ENCODE data around the gene SCRN1. TPM values are rescaled to one million over a fixed set of nuclear protein-coding genes. Genes with fewer than 3 reads are reported as not detected.
"Not testable (repeated sequence)": the region's sequence is repeated elsewhere in the genome, so short reads cannot be mapped to it uniquely, and the experiment has no call there.

Gene SCRN1
- total and polyA plus RNA-seq, 5 experiments from 2014 or later = 8.3 to 17.3 (median 13.7) TPM

- H3K9me3 Mint-ChIP-seq, H3K4me3 Mint-ChIP-seq, H3K27me3 Mint-ChIP-seq, DNase-seq, H3K36me3 Mint-ChIP-seq, POLR2A ChIA-PET, H3K4me1 Mint-ChIP-seq, H3K27ac Mint-ChIP-seq, ATAC-seq: not testable (repeated sequence)
Measured at GRCh38 chr7:29890786-29891185, 98.8 kb downstream of the SCRN1 start.

GRCh38 chr7:29890251-29890650 is 99.3 kb downstream of the SCRN1 start:
- POLR2A ChIA-PET = no interaction called here
- DNase-seq = no peak
- H3K36me3 Mint-ChIP-seq = no peaks in the 10 kb centered on the region
- H3K9me3 Mint-ChIP-seq = no peaks in the 10 kb centered on the region
- peaks cover 0 to under 1% (median 0%) of the 10 kb centered on the region in 4 donors for H3K4me1 Mint-ChIP-seq
- no peak overlapping the region for H3K27ac Mint-ChIP-seq
- ATAC-seq = no peak
- peaks cover 0 to 3% (median 1%) of the 10 kb centered on the region in 5 donors for H3K27me3 Mint-ChIP-seq
- H3K4me3 Mint-ChIP-seq = no peak overlapping the region

DNA sequence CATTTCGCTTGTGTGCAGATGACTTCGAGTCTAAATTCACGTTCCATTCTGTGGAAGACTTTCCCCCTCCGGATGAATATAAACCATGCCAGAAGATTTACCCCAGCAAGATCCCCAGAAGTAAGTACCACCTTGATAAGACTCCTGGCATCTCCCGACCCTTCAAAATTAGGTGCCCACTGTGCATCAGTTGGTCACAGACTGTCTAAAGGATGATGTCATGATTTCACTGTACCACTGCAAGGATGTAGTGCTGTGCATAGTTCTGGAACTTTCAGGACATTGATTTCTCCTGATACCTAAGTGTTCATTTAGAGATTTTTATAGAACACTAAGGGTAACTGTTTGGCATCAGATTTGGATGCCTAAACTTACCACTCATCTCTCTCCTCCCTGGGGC is 100.3 kb downstream of the SCRN1 start:
- no peak overlapping the region for H3K27ac Mint-ChIP-seq
- no peaks in the 10 kb centered on the region for H3K9me3 Mint-ChIP-seq
- POLR2A ChIA-PET = no interaction called here
- DNase-seq (no peak), ATAC-seq (no peak)
- H3K4me3 Mint-ChIP-seq = no peak overlapping the region
- no peaks in the 10 kb centered on the region for H3K36me3 Mint-ChIP-seq
- H3K27me3 Mint-ChIP-seq = peaks cover 0 to 6% (median 1%) of the 10 kb centered on the region in 5 donors
- H3K4me1 Mint-ChIP-seq = peaks cover 0 to 4% (median 2%) of the 10 kb centered on the region in 4 donors

DNA sequence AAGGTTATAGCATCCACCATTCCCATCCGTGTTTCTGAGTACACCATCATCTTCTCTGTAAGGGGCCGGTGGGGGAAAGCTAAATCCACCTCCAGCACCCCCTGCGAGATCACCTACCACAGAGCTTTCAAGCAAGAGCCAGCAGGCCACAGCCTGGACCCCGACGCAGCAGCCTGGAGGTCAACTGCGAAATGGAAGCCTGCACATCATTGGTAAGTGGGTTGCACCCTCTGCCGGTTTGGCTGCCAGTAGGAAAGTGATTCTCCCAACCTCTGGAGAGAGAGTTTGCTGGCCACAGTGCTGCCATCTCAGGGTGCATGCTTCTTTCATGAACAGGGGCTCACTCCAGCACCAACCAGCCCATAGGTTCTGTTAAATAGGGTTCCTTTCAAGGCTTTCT is 101.6 kb downstream of the SCRN1 start:
- Mint-ChIP-seq H3K4me1 (peaks cover 4 to 9% (median 7%) of the 10 kb centered on the region in 4 donors), H3K27ac (no peak overlapping the region), H3K4me3 (no peak overlapping the region), H3K27me3 (peaks cover 0 to 6% (median 1%) of the 10 kb centered on the region in 5 donors), H3K36me3 (no peaks in the 10 kb centered on the region), H3K9me3 (no peaks in the 10 kb centered on the region)
- DNase-seq (no peak), ATAC-seq (no peak)
- POLR2A ChIA-PET = no interaction called here

DNA sequence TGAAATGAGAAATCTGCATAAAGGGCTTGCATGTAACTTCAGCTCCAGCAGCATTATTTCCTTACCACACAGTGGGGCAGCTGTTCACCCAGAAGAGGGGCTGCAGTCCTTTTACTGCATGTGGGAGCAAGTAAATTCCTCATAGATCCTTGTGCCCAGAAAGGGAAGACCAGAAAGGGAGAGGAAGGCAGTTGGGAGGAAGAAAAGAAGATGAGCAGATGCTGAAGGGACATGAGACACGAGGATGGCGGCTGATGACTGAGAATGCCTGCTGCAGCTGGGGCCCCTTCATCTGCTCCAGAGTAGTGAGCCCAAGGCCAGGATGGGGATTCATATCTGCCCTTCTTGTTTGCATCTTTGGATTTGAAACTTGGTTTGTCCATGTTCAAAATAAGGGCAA is 102.8 kb downstream of the SCRN1 start:
- Mint-ChIP-seq H3K27me3 (peaks cover 0 to 6% (median 1%) of the 10 kb centered on the region in 5 donors), H3K4me3 (no peak overlapping the region), H3K27ac (no peak overlapping the region), H3K36me3 (no peaks in the 10 kb centered on the region), H3K9me3 (no peaks in the 10 kb centered on the region), H3K4me1 (peaks cover 6 to 18% (median 17%) of the 10 kb centered on the region in 4 donors)
- POLR2A ChIA-PET = interaction anchor here (0.6 to 0.7 kb wide), 2 partner anchors 11 to 706 kb away, joined by 4 read pairs; no protein-coding TSS in a partner anchor
- DNase-seq (no peak), ATAC-seq (no peak)

- Mint-ChIP-seq H3K9me3 (no peaks in the 10 kb centered on the region), H3K27me3 (peaks cover 0 to 9% (median 0%) of the 10 kb centered on the region in 5 donors), H3K36me3 (no peaks in the 10 kb centered on the region), H3K27ac (peak overlapping the region in 2 of 10 donors; percentile 7 to 37), H3K4me3 (no peak overlapping the region), H3K4me1 (peaks cover 6 to 20% (median 18%) of the 10 kb centered on the region in 4 donors)
- ATAC-seq = no peak
- no peak for DNase-seq
- POLR2A ChIA-PET = no interaction called here
Measured at GRCh38 chr7:29885626-29886025, 104.0 kb downstream of the SCRN1 start.

- H3K36me3 Mint-ChIP-seq = no peaks in the 10 kb centered on the region
- ATAC-seq (peak; percentile 64 to 77), DNase-seq (peak in 5 of 10 donors; percentile 1 to 30 (median 13))
- H3K9me3 Mint-ChIP-seq = no peaks in the 10 kb centered on the region
- peak overlapping the region in 6 of 10 donors; percentile 5 to 78 (median 36) for H3K27ac Mint-ChIP-seq
- peaks cover 0 to 9% (median 0%) of the 10 kb centered on the region in 5 donors for H3K27me3 Mint-ChIP-seq
- H3K4me3 Mint-ChIP-seq = peak overlapping the region; percentile 37 to 72 (median 64)
- POLR2A ChIA-PET = no interaction called here
- peaks cover 6 to 20% (median 18%) of the 10 kb centered on the region in 4 donors for H3K4me1 Mint-ChIP-seq
Measured at GRCh38 chr7:29884399-29885272, 105.0 kb downstream of the SCRN1 start.

DNA sequence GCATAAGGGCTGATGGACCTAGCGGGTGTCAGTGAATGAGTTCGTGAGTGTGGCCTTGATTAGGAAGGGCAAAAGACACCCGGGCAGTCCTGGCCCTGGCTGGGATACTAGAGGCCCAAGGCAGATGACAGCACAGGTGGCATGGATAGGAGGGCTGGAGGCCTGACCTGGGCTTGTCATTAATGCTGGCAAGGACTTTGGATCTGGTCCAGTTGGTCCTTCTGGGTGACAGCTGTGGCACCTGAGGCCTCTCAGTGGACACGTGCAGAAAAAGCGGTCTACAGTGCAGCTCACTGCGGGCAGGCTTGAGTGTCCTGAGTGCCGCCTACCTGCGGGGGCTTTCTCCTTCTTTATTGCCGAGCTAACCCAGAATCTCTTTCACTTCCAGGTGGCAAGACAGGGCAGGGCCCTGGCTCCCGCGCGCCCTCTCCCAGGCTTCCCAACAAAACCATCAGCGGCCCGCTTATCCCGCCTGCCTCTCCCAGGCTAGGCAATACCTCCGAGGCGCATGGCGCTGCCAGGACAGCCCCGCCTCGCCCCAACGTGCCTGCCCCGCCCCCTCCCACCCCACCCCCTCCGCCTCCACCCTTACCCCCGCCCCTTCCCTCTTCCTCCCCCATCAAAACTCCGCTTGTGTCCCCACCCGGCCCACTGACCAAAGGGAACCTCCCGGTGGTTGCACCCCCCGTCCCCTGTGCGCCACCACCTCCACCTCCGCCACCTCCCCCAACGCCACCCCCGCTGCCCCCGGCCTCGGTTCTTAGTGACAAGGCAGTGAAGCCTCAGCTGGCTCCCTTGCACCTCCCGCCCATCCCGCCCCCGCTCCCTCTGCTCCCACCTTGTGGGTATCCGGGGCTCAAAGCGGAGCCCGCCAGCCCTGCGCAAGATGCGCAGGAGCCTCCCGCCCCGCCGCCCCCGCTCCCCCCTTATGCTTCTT is 105.9 kb downstream of the SCRN1 start:
- POLR2A ChIA-PET = no interaction called here
- H3K27me3 Mint-ChIP-seq = peaks cover 0 to 9% (median under 1%) of the 10 kb centered on the region in 5 donors
- DNase-seq = peak in 3 of 10 donors; percentile 5 to 61 (median 7)
- H3K9me3 Mint-ChIP-seq = no peaks in the 10 kb centered on the region
- ATAC-seq = peak; percentile 14 to 39
- H3K36me3 Mint-ChIP-seq = no peaks in the 10 kb centered on the region
- peak overlapping the region; percentile 46 to 72 (median 66) for H3K4me3 Mint-ChIP-seq
- peak overlapping the region in 2 of 10 donors; percentile 25 to 60 for H3K27ac Mint-ChIP-seq
- peaks cover 6 to 20% (median 18%) of the 10 kb centered on the region in 4 donors for H3K4me1 Mint-ChIP-seq

GRCh38 chr7:29882481-29882880 is 107.1 kb downstream of the SCRN1 start:
- Mint-ChIP-seq H3K36me3 (no peaks in the 10 kb centered on the region), H3K4me3 (peak overlapping the region in 7 of 10 donors; percentile 20 to 72 (median 61)), H3K4me1 (peaks cover 9 to 24% (median 20%) of the 10 kb centered on the region in 4 donors), H3K27me3 (peaks cover 0 to 9% (median 5%) of the 10 kb centered on the region in 5 donors), H3K27ac (peak overlapping the region in 5 of 10 donors; percentile 13 to 60 (median 35)), H3K9me3 (no peaks in the 10 kb centered on the region)
- DNase-seq (peak in 3 of 10 donors; percentile 9 to 32 (median 11)), ATAC-seq (peak; percentile 56 to 57)
- POLR2A ChIA-PET = no interaction called here

DNA sequence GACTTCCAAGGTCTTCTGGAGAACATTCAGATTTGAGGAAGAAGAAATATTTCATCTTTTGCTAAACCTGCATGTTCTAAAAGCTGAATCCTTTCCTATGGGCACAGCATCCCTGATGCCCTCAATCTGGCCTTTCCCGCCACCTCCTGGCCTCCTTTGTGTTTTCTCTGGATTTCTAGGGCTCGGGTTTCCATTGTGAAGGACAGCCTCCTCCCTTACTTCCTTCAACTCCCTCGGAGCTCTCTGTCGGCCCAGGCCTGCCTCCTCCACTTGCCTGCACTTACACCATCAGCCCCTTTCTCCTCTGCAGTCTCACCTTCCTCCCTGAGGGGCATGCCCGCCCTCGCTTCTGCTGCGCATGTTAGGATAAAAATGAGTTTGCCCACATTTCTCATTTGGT is 107.9 kb downstream of the SCRN1 start:
- DNase-seq (no peak), ATAC-seq (no peak)
- Mint-ChIP-seq H3K4me1 (peaks cover 9 to 24% (median 20%) of the 10 kb centered on the region in 4 donors), H3K27me3 (peaks cover 0 to 9% (median 4%) of the 10 kb centered on the region in 5 donors), H3K36me3 (no peaks in the 10 kb centered on the region), H3K4me3 (no peak overlapping the region), H3K9me3 (no peaks in the 10 kb centered on the region), H3K27ac (peak overlapping the region in 1 of 10 donors; percentile 12)
- POLR2A ChIA-PET = no interaction called here

DNA sequence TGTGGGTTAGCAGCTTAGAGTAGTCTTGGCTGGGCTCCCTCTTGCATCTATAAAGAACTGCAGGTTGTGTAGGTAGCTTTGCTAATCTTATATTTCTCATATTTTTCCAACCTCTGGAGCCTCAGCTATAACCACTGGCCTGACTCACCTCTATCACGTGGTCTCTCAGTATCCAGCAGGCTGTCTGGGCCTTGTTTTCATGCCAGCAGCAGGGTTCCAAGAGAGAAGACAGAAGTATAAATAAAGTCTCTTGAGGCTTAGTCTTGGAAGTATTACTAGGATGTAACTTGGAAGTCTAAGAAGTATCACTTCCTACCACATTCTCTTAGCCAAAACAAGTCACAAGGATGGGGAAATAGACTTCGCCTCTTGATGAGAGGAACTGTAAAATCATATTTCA is 110.0 kb downstream of the SCRN1 start:
- POLR2A ChIA-PET = interaction anchor here (0.6 kb wide), 1 partner anchor 182 kb away, joined by 3 read pairs; no protein-coding TSS in a partner anchor
- Mint-ChIP-seq H3K4me1 (peaks cover 9 to 24% (median 17%) of the 10 kb centered on the region in 4 donors), H3K36me3 (no peaks in the 10 kb centered on the region), H3K27me3 (peaks cover 0 to 10% (median 4%) of the 10 kb centered on the region in 5 donors), H3K27ac (no peak overlapping the region), H3K9me3 (no peaks in the 10 kb centered on the region), H3K4me3 (no peak overlapping the region)
- DNase-seq (no peak), ATAC-seq (no peak)

DNA sequence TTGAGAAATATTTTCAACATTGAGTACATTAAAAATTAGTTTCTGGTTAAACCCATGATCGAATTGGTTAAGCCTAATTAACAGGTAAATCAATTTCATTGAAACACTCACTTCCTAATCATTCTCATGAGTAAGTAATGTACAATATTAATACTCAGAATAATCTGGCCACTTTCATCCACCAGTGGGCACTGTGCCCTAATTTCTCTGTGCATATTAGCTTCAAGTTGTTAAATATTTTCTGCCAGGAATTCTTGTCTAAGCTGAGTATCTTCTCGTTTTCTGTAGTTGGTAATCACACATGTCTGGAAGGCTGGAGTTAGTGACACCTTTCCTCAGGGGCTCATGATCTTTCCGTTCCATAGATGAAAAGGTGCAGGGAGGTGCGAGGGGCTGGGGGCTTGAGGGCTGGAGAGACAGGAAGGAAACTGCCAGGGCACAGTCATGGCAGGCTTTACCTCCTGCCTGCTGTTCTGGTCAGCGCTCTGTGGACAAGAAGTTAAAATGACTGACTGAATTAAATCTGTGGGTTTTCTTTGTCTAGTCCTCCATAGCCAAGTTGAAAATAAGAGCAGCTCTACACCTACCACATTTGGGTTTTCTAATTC is 111.4 kb downstream of the SCRN1 start:
- POLR2A ChIA-PET = no interaction called here
- H3K27ac Mint-ChIP-seq = no peak overlapping the region
- ATAC-seq = no peak
- no peaks in the 10 kb centered on the region for H3K36me3 Mint-ChIP-seq
- peak in 4 of 10 donors; percentile 24 to 65 (median 28) for DNase-seq
- H3K9me3 Mint-ChIP-seq = no peaks in the 10 kb centered on the region
- H3K4me3 Mint-ChIP-seq = no peak overlapping the region
- peaks cover 7 to 21% (median 13%) of the 10 kb centered on the region in 4 donors for H3K4me1 Mint-ChIP-seq
- H3K27me3 Mint-ChIP-seq = peaks cover 0 to 10% (median 4%) of the 10 kb centered on the region in 5 donors

All from naive thymus-derived CD8-positive, alpha-beta T cell (primary cell).